H9 (cell line): ENCODE results near the gene OLFM4. TPM values are rescaled to one million over a fixed set of nuclear protein-coding genes. Genes with fewer than 3 reads are reported as not detected.

Experiments
- DNase-seq: peaks from one replicate; pipeline ENCODE4 v3.0.0-alpha.2; 2017
- H2AFZ ChIP-seq: one replicate; pipeline ENCODE4 v1.6.1; 2013; ENCODE audit warnings: mild to moderate bottlenecking, low read length, control low read depth, moderate library complexity
- H2AK5ac ChIP-seq: 2 replicates; pipeline ENCODE4 v1.6.1; 2013; ENCODE audit warnings: low read length, control low read depth, mixed read lengths; ENCODE audit not compliant: insufficient read length
- H2BK120ac ChIP-seq: one replicate; pipeline ENCODE4 v1.6.1; 2013; ENCODE audit warnings: low read depth, mild to moderate bottlenecking, low read length, control low read depth, inconsistent platforms; ENCODE audit not compliant: poor library complexity, severe bottlenecking
- H2BK12ac ChIP-seq: 2 replicates; pipeline ENCODE4 v1.6.1; 2013; ENCODE audit warnings: low read length, control low read depth, mixed read lengths, low read depth; ENCODE audit not compliant: insufficient read length
- H2BK15ac ChIP-seq: 2 replicates; pipeline ENCODE4 v1.6.1; 2013; ENCODE audit warnings: low read depth, low read length, control low read depth
- H2BK20ac ChIP-seq: one replicate; pipeline ENCODE4 v1.6.1; 2013; ENCODE audit warnings: low read depth, mild to moderate bottlenecking, low read length, control low read depth, inconsistent platforms; ENCODE audit not compliant: poor library complexity, severe bottlenecking
- H2BK5ac ChIP-seq: 2 replicates; pipeline ENCODE4 v1.6.1; 2013; ENCODE audit warnings: low read length, control low read depth, mixed read lengths; ENCODE audit not compliant: insufficient read length
- H3K14ac ChIP-seq: 2 replicates; pipeline ENCODE4 v1.6.1; 2013; ENCODE audit warnings: low read length, control low read depth; ENCODE audit not compliant: insufficient read depth
- H3K18ac ChIP-seq: 2 replicates; pipeline ENCODE4 v1.6.1; 2013; ENCODE audit warnings: low read depth, mild to moderate bottlenecking, mixed read lengths, low read length, control low read depth; ENCODE audit not compliant: insufficient read length
- H3K23ac ChIP-seq: 2 replicates; pipeline ENCODE4 v1.6.1; 2013; ENCODE audit warnings: low read length, control low read depth, mixed read lengths, low read depth; ENCODE audit not compliant: insufficient read length
- H3K23me2 ChIP-seq: 2 replicates; pipeline ENCODE4 v1.6.1; 2013; ENCODE audit warnings: low read depth, mild to moderate bottlenecking, mixed read lengths, low read length, control low read depth; ENCODE audit not compliant: insufficient read length, poor library complexity, severe bottlenecking
- H3K27ac ChIP-seq: 2 replicates; pipeline ENCODE4 v1.5.1; 2013; ENCODE audit warnings: low read length, control low read depth, mixed read lengths, low read depth; ENCODE audit not compliant: insufficient read length
- H3K27me3 ChIP-seq: 2 replicates; pipeline ENCODE4 v1.6.1; 2013; ENCODE audit warnings: low read length, control low read depth, inconsistent platforms; ENCODE audit not compliant: insufficient read depth
- H3K4ac ChIP-seq: 2 replicates; pipeline ENCODE4 v1.6.1; 2013; ENCODE audit warnings: low read depth, mild to moderate bottlenecking, control low read depth, inconsistent platforms, low read length, moderate library complexity
- H3K4me1 ChIP-seq: 2 replicates; pipeline ENCODE4 v1.6.1; 2013; ENCODE audit warnings: low read length, control low read depth, inconsistent platforms; ENCODE audit not compliant: insufficient read depth
- H3K4me2 ChIP-seq: 2 replicates; pipeline ENCODE4 v1.6.1; 2013; ENCODE audit warnings: low read length, control low read depth, mixed read lengths; ENCODE audit not compliant: insufficient read length, insufficient read depth
- H3K56ac ChIP-seq: 2 replicates; pipeline ENCODE4 v1.6.1; 2013; ENCODE audit warnings: low read depth, mild to moderate bottlenecking, mixed read lengths, low read length, control low read depth; ENCODE audit not compliant: insufficient read length
- H3K79me1 ChIP-seq: 2 replicates; pipeline ENCODE4 v1.6.1; 2013; ENCODE audit warnings: low read depth, mild to moderate bottlenecking, moderate library complexity, low read length, control low read depth, inconsistent platforms; ENCODE audit not compliant: insufficient read depth, poor library complexity, severe bottlenecking
- H3K79me2 ChIP-seq: 2 replicates; pipeline ENCODE4 v1.6.1; 2013; ENCODE audit warnings: low read length, control low read depth, inconsistent platforms; ENCODE audit not compliant: insufficient read depth
- H3K9ac ChIP-seq: 2 replicates; pipeline ENCODE4 v1.6.1; 2013; ENCODE audit warnings: low read length, control low read depth, mixed read lengths; ENCODE audit not compliant: insufficient read length; ENCODE audit errors: extremely low read depth
- H3K9me3 ChIP-seq: one replicate; pipeline ENCODE4 v1.6.1; 2013; ENCODE audit warnings: low read depth, low read length, inconsistent platforms; ENCODE audit not compliant: control insufficient read depth
- H3T11ph ChIP-seq: one replicate; pipeline ENCODE4 v1.6.1; 2013; ENCODE audit warnings: mild to moderate bottlenecking, low read length, control low read depth, inconsistent platforms
- H4K20me1 ChIP-seq: one replicate; pipeline ENCODE4 v1.6.1; 2013; ENCODE audit not compliant: control insufficient read depth, insufficient read length, insufficient read depth
- H4K5ac ChIP-seq: 2 replicates; pipeline ENCODE4 v1.6.1; 2013; ENCODE audit warnings: low read depth, mild to moderate bottlenecking, mixed read lengths, low read length, control low read depth; ENCODE audit not compliant: insufficient read length
- H4K8ac ChIP-seq: replicated peaks from 2 replicates; pipeline ENCODE4 v1.6.1; 2013; ENCODE audit warnings: low read length, control low read depth, mixed read lengths, low read depth; ENCODE audit not compliant: insufficient read length
- H4K91ac ChIP-seq: 2 replicates; pipeline ENCODE4 v1.6.1; 2013; ENCODE audit warnings: low read depth, mild to moderate bottlenecking, moderate library complexity, mixed read lengths, low read length, control low read depth; ENCODE audit not compliant: insufficient read length
- H3K27ac Mint-ChIP-seq, 3 experiments: 2 replicates in 2 of 3; 3 replicates in 1 of 3; pipeline ENCODE4 v1.8.0; 2020 to 2021; ENCODE audit warnings: mixed read lengths in 3 of 3, mild to moderate bottlenecking in 1 of 3, moderate library complexity in 1 of 3
- H3K27me3 Mint-ChIP-seq: 2 replicates; pipeline ENCODE4 v1.8.0; 2021; ENCODE audit warnings: low read depth, mild to moderate bottlenecking, moderate library complexity, mixed read lengths
- H3K36me3 Mint-ChIP-seq, 3 experiments: 2 replicates in 2 of 3; 3 replicates in 1 of 3; pipeline ENCODE4 v1.8.0; 2020 to 2021; ENCODE audit warnings: low read depth in 3 of 3, mixed read lengths in 3 of 3; ENCODE audit not compliant: insufficient read depth in 1 of 3
- H3K4me1 Mint-ChIP-seq, 2 experiments: 2 replicates each; pipeline ENCODE4 v1.8.0; 2020; ENCODE audit warnings: mixed read lengths in 2 of 2
- H3K4me3 Mint-ChIP-seq, 2 experiments: 2 replicates in 1 of 2; 3 replicates in 1 of 2; pipeline ENCODE4 v1.8.0; 2020 to 2021; ENCODE audit warnings: mild to moderate bottlenecking in 2 of 2, mixed read lengths in 2 of 2, moderate library complexity in 1 of 2
- H3K9me3 Mint-ChIP-seq, 2 experiments: 2 replicates in 1 of 2; 3 replicates in 1 of 2; pipeline ENCODE4 v1.8.0; 2020; ENCODE audit warnings: mild to moderate bottlenecking in 2 of 2, mixed read lengths in 2 of 2, moderate library complexity in 1 of 2
- CTCF ChIP-seq: fragments of 200-600 bp; sonication (generic); conservative IDR thresholded peaks from 3 replicates; pipeline ENCODE4 v1.8.0; 2021; ENCODE audit warnings: antibody characterized with exemption, mild to moderate bottlenecking
- WGBS: extraction: QIAGEN DNeasy Blood & Tissue Kit; methylation state at CpG from one replicate; pipeline ENCODE4 v1.1.7; 2013; ENCODE audit warnings: missing lambda C conversion rate, low lambda C conversion rate, mixed read lengths; ENCODE audit not compliant: insufficient read length; ENCODE audit errors: extremely low coverage; 5-methylcytosine and 5-hydroxymethylcytosine counted together
- total RNA-seq: library from RNA; stranded (reverse); gene quantifications from 2 replicates; pipeline ENCODE4 v1.2.1, GENCODE V29; 2021

Gene OLFM4
- total RNA-seq, 1 experiment from 2014 or later: not detected

- Histone ChIP-seq H3K79me1 (no peaks in the 10 kb centered on the region), H4K91ac (no peak overlapping the region), H3K27me3 (no peaks in the 10 kb centered on the region), H3K4me1 (peaks cover 3% of the 10 kb centered on the region; the same call in 1 of the 2 replicates), H3K56ac (no peak overlapping the region), H3K23me2 (no peaks in the 10 kb centered on the region), H4K8ac (no peak overlapping the region), H2BK5ac (no peak overlapping the region), H2AFZ (no peak overlapping the region), H4K5ac (no peak overlapping the region), H4K20me1 (no peaks in the 10 kb centered on the region), H2BK20ac (no peak overlapping the region), H3K14ac (no peak overlapping the region), H3K4ac (no peak overlapping the region), H2BK12ac (no peak overlapping the region), H3K23ac (no peak overlapping the region), H2AK5ac (no peak overlapping the region), H3T11ph (no peak overlapping the region), H3K4me2 (no peak overlapping the region), H3K9ac (no peak overlapping the region), H3K9me3 (no peaks in the 10 kb centered on the region), H2BK15ac (no peak overlapping the region), H3K27ac (no peak overlapping the region), H2BK120ac (no peak overlapping the region), H3K79me2 (no peaks in the 10 kb centered on the region), H3K18ac (no peak overlapping the region)
- no peak overlapping the region for H3K27ac Mint-ChIP-seq
- H3K27me3 Mint-ChIP-seq: no peaks in the 10 kb centered on the region; the same call in 1 of the 2 replicates
- peaks cover 36% of the 10 kb centered on the region in 2 experiments for H3K4me1 Mint-ChIP-seq
- H3K9me3 Mint-ChIP-seq: peaks cover 3 to 5% of the 10 kb centered on the region in 2 experiments; a peak in 3 of 5 replicates
- DNase-seq: no peak
- no peak for TF ChIP-seq CTCF
- no CpG with 5 or more reads among the region's 2 CpGs for WGBS
- no peaks in the 10 kb centered on the region for H3K36me3 Mint-ChIP-seq
- no peak overlapping the region for H3K4me3 Mint-ChIP-seq
These were observed 32.7 kb upstream of the OLFM4 start for GRCh38 chr13:52995946-52996345.
